ENCODE measurements around the gene TRAF3IP1.
"Not testable (repeated sequence)": the region's sequence is repeated elsewhere in the genome, so short reads cannot be mapped to it uniquely, and the experiment has no call there.

TRAF3IP1 gene

DNA sequence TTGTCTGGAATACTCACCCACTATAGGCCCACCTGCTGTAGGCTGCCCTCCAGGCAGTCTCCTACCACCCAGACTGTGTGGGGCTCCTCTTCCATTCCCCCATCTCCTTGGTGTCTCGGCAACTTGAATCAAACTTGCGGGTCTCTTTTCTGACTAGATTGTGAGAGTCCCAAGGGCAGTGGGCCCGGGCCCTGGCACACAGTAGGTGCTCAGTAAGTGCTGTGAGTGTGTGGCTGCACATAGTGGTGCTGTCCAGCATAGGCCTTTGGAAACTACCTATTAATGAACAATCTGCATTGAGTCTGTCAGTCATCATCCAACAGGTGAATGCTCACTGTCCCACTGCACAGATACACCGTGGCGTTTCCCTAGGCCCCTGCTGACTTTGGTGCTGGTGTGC is 62.8 kb downstream of the TRAF3IP1 start:
- no peak for DNase-seq

DNA sequence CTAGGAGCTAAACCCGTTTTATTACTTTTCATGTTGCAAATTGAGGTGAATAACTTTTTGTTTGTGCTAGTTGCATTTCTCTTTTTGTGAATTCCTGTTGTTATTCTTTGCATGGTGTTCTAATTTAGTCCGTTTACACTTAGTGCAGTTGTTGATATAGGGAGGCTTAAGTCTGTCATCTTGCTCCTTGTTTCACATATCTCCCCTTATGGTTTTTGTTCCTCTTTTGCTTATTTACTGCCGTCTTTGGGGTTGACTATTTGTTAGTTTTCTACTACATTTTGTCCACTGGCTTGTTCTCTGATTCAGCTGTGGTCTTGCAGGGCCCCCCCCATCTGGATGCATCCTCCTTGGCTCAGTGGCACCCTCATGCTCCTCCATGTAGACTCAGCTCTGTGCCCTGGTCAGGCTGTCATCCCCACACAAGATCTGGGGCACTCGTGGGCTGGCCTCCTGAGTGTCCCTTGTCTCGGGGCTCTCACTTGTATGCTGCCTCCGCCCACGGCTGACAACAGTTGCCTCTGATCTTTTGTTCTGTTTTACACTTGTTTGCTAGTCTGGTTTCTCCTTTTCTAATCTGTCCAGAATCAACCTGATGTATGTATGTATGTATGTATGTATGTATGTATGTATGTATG is 63.5 kb downstream of the TRAF3IP1 start:
- DNase-seq: no peak

DNA sequence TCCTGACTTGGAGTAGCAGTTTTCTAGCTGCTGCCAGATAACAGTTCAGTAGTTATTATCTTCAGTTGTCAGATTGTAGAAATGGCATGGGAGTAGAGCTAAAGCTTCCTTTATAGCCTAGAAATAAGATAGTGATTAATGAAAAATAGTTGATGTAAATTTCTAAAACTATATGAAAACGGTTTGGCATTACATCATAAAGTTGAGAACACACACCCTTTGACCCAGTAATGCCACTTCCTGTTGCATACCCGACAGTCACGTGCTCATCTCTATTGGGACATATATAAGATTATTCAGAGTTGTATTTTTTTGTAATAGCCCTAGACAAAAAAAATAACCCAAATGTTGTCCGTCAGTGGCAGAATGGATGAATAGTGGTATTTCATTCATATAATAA is 67.0 kb downstream of the TRAF3IP1 start:
- no peak for DNase-seq

DNA sequence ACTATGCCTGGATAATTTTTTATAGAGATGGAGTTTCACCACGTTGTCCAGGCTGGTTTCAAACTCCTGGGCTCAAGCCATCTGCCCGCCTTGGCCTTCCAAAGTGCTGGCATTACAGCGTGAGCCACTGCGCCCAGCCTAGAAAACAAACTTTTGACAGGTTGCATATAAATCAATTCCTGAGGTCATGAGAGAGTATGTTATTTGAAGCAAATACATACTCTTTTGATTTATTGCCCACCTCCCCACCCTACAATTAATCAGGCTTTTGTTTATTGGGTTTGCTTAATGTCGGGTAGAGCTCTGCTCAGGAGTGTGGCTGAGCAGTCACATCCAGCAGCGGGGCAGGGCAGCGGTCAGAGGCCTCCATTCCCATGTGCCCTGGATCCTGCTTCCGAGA is 68.5 kb downstream of the TRAF3IP1 start:
- no peak for DNase-seq

DNA sequence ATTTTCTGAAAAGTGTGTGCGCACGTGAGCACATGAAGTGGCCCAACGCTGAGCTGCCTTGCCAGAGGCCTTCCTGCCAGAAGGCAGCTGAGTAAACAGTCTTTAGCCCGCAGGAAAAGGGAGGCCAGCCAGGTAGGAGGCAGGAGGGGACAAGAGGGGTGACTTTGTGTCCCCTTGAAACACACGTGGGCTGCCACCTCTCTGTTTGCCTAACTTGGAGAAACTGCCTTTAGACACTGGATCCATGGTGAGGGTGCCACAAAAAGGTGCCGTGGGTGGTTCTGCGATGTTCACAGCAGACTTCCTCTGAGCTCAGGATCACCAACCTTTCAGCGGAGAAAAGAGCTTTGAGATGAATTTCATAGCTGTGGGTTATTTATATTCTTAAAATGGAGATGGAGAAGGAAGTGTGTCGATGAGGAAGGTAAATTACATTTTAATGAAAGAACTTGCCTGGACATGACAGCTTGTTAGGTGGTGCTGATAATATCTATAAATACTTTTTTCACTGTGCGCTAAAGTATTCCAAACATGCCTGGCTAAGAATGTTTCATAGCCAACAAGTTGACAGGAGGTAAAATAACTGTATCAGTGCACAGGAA is 69.8 kb downstream of the TRAF3IP1 start:
- DNase-seq: no peak

DNA sequence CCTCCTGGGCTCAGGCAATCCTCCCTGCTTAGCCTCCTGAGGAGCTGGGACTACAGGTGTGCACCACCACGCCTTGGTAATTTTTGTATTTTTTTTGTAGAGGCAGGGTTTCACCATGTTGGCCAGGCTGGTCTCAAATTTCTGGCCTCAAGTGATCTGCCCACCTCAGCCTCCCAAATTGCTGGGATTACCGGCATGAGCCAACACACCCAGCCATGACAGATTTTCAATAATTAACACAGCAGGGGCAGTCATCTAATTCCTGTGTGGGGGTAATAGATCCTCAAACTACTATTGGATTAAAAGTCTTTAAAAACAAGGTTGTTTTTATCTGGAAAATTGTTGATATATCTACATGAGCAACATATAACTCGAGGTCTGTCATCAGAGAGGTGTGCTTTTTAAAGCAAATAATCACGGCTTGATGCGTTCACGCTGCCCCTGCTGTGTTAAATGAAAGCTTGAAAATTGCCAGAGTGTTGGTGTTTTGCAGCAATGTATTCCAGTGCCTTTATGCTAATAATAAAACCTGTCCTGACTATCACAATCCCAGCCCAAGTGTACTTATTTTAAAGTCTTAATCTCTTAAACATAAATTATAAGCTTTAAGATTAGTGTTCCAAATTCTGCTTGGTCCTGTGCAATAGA is 70.8 kb downstream of the TRAF3IP1 start:
- DNase-seq: no peak

DNA sequence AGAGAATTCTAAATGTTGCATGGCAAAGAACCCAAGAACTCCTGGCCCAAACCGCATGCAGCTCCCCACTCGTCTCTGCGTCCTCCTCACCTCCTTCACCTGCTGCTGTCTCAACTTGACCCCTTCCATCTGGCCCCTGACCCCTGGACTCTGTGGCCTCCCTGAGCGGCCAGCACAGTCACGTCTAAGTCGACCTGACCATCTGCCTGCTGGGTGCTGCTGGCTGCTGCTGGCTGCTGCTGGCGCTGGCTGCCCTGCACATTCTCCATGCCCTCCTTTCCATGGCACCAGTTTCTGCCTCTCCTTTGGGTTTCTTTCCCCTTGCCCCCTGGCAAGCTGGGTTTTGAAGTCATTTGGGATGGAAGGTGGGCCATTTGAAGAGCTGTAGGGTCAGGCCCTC is 76.3 kb downstream of the TRAF3IP1 start:
- no peak for DNase-seq

DNA sequence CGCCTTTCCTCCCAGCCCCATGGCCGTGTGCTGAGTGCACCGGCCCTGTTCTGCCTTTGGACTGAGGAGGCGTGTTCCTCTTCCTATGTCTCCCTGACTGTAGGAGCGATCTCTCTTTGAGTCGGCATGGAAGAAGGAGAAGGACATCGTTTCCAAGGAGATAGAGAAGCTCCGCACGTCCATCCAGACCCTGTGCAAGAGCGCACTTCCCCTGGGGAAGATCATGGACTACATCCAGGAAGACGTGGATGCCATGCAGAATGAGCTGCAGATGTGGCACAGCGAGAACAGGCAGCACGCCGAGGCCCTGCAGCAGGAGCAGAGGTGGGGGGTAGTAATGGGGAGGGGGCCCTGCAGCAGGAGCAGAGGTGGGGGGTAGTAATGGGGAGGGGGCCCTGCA is 77.0 kb downstream of the TRAF3IP1 start:
- no peak for DNase-seq

DNA sequence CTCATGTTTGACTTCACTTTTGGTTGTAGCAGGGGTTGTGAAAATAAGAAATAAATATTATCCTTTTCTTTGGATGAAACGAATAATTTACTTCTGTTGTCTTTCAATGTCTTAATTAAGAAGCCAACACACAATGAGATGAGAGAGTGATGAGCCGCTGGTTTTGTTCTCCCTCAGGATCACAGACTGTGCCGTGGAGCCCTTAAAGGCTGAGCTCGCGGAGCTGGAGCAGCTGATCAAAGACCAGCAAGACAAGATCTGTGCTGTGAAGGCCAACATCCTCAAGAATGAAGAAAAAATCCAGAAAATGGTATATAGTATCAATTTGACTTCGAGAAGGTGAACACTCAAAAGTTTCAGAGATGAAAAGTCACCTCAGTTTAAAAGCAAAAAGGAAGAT is 78.3 kb downstream of the TRAF3IP1 start:
- no peak for DNase-seq

DNA sequence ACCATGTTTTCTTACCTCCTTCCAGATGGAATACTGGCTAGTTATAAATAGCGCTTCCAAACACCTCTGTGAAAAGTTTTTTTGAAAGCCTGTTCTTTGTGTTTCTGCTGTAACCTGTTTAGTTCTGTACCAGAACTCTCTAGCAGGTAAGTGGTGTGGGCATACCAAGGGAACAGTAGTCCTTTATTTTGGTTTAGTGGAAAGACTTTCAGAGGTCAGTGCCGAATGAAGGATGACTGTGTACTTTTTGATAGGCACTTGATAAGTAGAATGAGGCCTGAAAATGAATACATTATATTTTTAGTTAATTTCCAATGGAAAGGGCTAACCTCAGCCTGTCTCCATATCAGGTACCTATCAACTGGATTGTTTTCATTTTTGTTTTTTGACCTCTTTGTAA is 78.8 kb downstream of the TRAF3IP1 start:
- no peak for DNase-seq

DNA sequence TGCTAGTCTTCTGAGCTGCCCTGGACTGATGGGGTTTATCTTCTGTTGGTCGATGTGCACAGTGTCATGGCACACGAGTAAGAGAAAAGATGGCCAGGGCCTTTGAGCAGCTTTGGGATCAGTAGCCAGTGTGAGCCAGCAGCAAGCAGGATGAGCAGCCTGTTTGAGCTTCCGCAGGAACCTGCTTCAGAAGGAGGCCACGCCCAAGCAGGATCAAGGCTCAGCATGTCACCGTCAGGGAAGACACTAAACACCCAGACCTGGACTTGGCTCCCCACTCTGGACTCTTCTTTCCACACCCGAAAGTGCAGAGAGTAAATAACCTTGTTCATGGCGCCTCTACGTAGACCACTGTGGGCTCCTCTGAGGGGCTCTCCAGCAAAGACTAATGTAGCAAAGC is 81.2 kb downstream of the TRAF3IP1 start:
- no peak for DNase-seq

DNA sequence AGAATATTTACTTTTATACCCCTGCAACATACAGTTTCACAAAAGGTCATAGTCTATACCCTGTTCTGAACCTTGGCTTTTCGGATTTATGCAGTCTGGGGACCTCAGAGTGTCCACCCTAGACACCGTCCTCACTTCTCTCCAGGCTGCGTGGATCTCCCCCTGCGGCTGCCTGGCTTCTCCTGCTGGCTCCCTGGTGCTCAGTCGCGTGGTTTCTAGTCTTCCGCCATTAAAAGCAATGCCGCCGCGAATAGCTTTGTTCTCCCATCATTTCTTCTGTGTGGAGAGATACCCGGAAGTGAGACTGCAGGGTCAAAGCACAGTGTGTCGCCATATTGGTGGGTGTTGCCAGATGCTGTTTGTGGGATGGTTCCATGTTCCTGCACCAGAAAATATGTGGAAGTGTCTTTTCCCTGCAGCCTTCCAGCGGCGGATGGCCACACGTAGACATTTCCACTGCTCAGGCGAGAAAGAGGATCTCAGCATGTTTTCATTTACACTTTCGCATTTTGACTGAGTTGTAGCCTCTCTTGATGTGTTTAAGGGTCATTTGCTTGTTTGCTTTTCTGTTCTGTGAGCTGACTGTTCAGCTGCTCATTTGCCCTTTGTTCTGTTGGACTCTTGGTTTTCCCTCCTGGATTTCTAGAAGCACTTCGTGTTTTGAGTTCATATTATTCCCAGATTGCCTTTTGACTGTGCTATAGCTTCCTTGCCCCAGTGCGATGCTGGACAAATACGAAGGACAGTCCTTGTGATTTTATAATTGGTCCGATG is 83.5 kb downstream of the TRAF3IP1 start:
- no peak for DNase-seq

DNA sequence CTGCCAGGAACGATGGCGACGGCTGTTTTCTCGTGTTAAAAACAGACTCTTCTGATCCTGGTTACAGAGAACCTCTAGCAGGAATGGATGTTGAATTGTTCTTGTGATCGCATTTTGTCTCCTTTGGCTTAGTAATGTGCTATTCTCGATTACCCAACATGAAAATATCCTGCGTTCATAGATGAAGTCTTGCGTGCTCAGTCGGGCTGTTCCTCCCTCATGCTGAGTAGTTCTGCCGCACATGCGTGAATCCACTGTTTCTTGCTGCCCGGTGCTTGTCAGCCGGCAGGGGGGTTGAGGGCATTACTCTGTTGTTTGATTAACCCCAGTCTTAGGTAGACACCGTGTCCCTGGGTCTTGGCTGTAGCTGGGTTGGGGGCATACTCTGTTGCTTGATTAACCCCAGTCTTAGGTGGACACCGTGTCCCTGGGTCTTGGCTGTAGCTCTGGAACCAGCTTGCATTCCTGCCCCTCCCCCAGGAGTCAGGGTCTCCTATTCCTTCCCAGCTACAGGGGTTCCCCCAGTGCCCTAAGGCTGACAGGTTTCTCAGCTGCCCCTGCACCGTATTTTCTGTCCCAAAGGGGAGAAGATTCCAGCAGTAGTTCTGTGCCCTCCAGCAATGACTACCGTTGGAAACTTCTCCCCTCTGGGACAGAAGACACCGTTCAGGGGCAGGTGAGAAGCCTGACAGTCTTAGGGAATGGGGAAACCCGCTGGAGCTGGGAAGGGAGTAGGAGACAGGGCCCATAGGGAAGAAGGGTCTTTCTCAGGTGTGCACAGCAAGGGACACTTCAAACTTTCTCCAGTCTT is 84.3 kb downstream of the TRAF3IP1 start:
- no peak for DNase-seq

DNA sequence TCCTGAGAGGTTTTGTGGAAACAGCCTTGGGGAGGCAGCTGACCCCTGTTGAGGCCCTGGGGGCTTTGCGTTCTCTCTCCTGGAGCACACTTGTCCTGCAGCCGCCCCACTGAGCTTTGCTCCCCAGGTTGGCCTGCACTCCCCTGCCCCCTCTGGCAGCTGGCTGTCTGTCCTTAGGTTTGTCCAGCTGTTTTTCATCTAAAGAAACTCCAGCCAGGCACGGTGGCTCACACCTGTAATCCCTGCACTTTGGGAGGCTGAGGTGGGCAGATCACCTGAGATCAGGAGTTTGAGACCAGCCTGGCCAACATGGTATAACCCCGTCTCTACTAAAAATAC is 84.9 kb downstream of the TRAF3IP1 start:
- DNase-seq: not testable (repeated sequence)

DNA sequence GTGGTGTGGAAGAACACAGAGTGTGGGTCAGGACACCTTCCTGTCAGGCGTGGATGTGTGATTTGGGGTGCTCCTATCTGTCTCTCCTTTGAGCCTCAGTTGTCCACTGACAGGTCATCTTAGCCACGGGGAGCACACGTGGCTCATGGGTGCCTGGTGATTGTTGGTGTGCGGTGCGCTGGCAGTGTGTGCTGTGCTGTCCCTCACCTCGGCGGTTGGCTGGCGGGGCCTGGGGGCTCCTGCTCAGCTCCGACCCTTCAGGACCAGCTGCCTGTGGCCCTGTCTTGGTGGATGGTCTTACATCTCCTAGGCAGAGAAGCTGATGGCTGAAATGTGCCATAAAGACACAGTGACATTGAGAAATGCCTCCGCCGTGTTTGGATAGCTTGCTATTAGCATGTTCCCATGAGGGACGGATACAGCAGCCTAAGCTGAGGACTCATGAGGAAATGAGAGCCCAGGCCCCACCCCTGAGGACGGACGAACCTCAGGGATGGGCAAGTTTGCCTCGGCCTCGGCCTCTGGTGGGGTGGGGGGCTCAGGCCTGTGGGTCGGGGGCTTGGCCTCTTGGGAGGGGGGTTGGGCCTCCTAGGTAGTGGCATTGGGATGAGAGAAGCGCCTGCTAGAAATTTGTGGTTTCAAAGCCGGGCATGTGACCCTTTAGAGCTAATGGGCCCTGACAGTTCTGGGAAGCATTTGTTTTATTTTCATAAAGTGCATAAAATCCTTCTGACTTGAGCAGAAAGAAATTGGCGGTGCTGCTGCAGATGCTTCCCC is 86.1 kb downstream of the TRAF3IP1 start:
- DNase-seq: no peak

DNA sequence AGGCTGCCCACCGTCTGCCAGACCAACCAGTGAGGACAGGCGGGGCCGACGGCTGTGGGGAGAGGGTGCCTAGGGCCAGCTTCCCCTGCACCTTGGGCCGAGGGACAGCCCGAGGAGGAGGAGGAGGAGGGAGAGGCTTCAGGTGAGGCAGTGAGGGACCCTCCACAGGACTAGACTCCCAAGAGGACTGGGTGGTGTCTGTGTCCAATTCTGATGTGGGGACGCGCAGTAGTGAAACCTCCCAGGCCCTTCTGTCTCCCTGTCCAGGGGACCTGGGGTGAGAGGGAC is 86.6 kb downstream of the TRAF3IP1 start:
- DNase-seq: no peak

DNA sequence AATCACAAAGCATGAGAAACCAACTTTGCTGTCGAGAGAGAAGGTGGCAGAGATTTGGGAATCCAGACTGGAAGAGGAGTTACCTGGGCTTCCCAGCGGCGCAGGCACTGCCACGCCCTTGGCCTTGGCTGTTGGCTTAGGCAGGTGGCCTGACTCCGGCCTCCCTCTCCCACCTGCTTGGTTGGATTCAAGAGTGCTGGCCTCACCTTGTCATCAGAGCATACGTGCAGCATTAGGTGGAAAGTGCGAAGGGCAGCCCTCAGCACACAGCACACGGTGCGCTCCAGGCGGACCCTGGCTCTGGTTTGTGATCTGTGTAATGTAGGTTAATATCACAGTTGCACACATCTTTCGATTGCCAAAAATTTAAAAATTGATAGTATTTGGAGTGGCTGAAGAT is 87.2 kb downstream of the TRAF3IP1 start:
- DNase-seq: no peak

DNA sequence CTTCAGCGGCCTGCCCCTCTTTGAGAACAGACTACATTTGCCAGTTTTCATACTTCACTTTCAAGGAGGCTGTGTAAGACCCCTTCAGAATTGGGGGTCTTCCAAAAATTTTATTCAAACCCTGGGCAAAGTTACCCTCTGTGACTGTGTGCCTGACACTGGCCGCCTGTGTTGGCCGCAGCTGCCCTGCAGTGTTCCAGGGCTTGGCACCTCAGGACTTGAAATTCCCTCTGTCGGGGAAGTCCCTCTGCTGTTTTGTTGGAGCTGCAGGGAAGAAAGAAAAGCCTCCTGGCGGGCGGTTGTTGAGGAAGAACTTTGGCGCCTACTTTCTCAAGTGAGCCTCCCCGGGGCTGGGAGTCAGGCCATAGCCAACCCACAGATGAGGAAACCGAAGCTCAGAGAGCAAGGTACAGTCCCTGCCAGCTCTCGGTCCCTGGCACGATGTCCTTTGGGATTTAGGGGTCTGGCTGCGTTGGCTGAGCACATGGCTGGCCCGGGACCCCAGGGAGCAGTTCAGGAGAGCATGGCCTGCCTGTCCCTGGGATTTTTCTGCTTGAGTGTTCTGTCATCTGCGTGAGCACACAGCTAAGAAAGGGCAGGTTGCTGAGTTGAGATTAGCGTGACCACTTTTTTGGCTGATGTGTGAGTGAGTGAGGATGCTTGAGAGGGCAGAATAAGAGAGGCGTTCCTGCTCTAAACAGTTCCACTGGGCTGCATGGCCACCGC is 88.5 kb downstream of the TRAF3IP1 start:
- DNase-seq: no peak

DNA sequence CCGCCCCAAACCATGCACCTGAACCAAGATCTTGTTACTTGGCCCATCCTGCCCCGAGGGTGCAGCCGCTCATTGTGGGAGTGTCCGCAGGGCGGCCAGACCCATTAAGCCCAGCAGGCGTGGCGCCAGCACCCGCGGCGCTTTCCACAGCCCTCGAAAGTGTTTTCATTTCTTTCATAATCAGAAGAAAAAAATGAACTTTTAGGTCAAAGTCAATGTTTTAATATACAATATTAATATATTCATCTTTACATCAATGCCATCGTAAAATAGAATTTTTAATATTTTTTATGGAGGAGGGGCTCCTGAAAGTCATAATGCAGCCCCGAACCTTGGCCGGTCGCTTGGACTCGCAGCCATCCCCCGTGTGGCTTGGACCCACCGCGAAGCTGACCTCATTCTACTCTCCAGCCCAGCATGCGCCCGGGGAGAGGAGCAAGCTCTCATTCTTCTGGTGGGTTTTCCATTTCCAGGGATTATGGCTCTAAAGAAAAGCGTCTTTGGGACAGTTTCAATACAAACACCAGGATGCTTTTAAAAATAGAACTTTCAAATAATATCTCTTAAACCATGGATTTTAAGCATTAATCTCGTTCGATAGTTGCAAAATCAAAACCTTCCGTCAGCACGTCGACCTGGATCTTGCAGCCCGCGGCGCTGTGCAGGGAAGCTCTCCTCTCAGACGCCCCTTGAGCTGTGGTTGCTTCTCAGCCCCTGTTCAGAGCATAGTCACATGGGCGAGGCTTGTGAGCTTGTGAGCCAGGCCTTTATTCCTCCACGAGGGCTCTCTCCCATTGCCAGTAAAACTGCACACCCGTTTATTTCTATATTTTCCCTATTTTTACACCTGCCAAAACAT is 89.3 kb downstream of the TRAF3IP1 start:
- no peak for DNase-seq

DNA sequence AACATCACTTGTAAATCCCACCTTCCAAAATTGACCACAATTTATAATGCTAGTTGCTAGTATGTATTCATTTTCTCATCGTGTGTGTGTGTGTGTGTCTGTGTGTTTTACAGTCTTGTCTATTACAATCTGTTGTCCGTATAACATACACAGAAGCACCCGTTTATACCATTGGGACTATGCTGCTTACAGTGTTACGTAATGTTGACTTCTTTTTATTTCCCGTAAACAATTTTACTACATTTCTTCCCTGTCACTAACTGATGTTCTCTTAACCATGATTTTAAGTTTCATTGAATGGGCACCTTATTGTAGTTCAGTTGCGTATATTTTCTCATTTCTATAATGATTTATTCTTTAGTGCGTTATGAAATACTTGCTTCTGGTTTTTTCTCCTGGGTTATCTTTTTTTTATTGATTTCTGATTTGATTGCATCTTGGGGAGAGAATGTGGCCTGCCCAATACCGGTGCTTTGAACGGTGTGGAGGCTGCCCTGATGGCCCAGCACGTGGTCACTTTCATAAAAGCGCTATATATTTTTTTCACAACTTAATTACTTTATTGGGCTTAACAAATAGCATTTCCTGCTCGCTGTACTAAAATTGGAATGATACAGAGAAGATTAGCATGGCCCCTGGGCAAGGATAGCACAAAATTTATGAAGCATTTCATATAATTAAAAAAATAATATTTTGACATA is 91.9 kb downstream of the TRAF3IP1 start:
- DNase-seq: no peak
